Measurements from ENCODE around the gene HSPA4.
A peak's percentile ranks its signal among the peaks of the same experiment; 100 is the strongest.
"Not testable (repeated sequence)": the region's sequence is repeated elsewhere in the genome, so short reads cannot be mapped to it uniquely, and the experiment has no call there.

Gene HSPA4

DNA sequence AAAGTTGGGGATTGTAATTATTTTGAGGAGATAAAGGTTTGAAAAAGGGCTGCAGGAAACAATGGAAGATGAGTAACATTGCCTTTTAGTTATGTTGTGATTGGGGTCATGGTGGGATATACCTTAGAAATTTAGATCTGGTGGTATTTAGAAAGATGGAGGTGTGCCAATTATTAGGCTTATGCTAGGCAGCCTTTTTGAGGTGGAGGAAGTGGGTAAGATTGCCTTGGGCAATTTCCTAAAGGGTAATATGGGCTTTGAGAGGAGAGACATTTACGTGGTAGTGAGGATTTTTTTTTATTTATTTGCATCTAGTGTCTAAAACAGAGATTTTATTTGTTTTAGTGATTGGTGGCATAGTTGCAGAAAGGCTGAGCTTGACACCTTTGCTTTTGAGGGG, 10.5 kb downstream of the HSPA4 start:
- peaks cover 33% of the 10 kb centered on the region for H3K4me1 Mint-ChIP-seq
- no peaks in the 10 kb centered on the region for H3K9me3 Mint-ChIP-seq
- no peak overlapping the region for H3K4me3 Mint-ChIP-seq
- DNase-seq = no peak
- H3K27me3 Mint-ChIP-seq = no peaks in the 10 kb centered on the region
- H3K36me3 Mint-ChIP-seq = peaks cover 15% of the 10 kb centered on the region
- CTCF ChIA-PET = no interaction called here
- peak overlapping the region; percentile 40 for H3K27ac Mint-ChIP-seq

GRCh38 chr5:133063965-133064364, 12.2 kb downstream of the HSPA4 start:
- Mint-ChIP-seq H3K4me1 (peaks cover 26% of the 10 kb centered on the region), H3K27me3 (no peaks in the 10 kb centered on the region), H3K4me3 (no peak overlapping the region), H3K9me3 (no peaks in the 10 kb centered on the region), H3K36me3 (peaks cover 27% of the 10 kb centered on the region), H3K27ac (no peak overlapping the region)
- no peak for DNase-seq
- CTCF ChIA-PET = no interaction called here

- no peaks in the 10 kb centered on the region for H3K9me3 Mint-ChIP-seq
- CTCF ChIA-PET = no interaction called here
- no peak for DNase-seq
Measured at GRCh38 chr5:133065471-133065870, 13.7 kb downstream of the HSPA4 start.

GRCh38 chr5:133066045-133066444, 14.2 kb downstream of the HSPA4 start:
- H3K36me3 Mint-ChIP-seq = peaks cover 39% of the 10 kb centered on the region
- peaks cover 17% of the 10 kb centered on the region for H3K4me1 Mint-ChIP-seq
- H3K27me3 Mint-ChIP-seq = no peaks in the 10 kb centered on the region
- H3K4me3 Mint-ChIP-seq = no peak overlapping the region
- DNase-seq = no peak
- CTCF ChIA-PET = no interaction called here
- H3K27ac Mint-ChIP-seq = no peak overlapping the region
- H3K9me3 Mint-ChIP-seq = no peaks in the 10 kb centered on the region

More at GRCh38 chr5:133065471-133065870, 13.7 kb downstream of the HSPA4 start:
- H3K36me3 Mint-ChIP-seq = peaks cover 35% of the 10 kb centered on the region
- no peaks in the 10 kb centered on the region for H3K27me3 Mint-ChIP-seq
- H3K4me1 Mint-ChIP-seq = peaks cover 18% of the 10 kb centered on the region
- no peak overlapping the region for H3K27ac Mint-ChIP-seq
- no peak overlapping the region for H3K4me3 Mint-ChIP-seq

GRCh38 chr5:133072021-133072420, 20.2 kb downstream of the HSPA4 start:
- Mint-ChIP-seq H3K36me3 (peaks cover 68% of the 10 kb centered on the region), H3K4me1 (peaks cover 3% of the 10 kb centered on the region), H3K4me3 (no peak overlapping the region), H3K9me3 (no peaks in the 10 kb centered on the region), H3K27me3 (no peaks in the 10 kb centered on the region), H3K27ac (peak overlapping the region; percentile 64)
- CTCF ChIA-PET = interaction anchor here (1.1 to 2.1 kb wide), 2 partner anchors 8 to 13 kb away, joined by 3 to 4 read pairs; no protein-coding TSS in a partner anchor
- no peak for DNase-seq

DNA sequence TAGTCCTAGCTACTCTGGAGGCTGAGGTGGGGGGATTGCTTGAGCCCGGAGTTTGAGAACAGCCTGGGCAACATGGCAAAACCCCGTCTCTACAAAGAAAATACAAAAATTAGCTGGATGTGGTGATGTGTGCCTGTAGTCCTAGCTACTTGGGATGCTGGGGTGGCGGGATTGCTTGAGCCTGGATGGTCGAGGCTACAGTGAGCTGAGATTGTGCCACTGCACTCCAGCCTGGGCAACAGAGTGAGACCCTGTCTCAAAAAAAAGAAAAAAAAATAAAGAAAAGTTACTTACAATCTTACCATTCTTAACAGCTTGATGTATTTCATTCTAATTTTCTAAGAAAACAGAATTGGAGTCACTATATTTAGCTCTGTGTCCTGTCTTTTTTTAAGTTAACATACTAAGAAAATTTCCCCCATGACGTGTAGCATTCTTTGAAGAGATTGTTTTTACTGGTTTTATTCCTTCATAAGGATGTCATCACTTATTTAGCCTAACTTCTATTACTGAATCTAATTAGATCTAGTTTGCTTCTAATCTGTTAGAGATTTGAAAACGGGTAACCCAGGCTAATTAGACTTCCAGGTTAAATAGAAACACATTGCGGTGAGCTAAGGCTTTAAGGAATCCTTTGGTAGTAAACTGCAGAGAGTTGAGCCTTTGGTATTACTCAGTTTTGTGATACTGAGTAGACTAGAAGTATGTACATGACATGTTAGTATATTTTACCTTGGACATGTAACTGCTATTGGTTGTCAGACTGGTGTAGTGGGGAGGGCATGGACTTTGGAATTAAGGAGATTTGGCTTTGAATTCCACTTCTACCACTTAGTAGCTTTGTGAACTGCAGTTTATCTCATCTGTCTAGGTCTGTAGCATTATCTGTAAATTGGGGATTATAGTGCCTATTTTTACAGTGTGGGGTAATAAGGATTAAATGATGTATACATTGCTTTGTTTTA, 24.0 kb downstream of the HSPA4 start:
- Mint-ChIP-seq H3K27ac (peak overlapping the region; percentile 19), H3K36me3 (peaks cover 50% of the 10 kb centered on the region), H3K4me3 (no peak overlapping the region), H3K9me3 (no peaks in the 10 kb centered on the region), H3K4me1 (peaks cover 10% of the 10 kb centered on the region), H3K27me3 (no peaks in the 10 kb centered on the region)
- CTCF ChIA-PET = interaction anchor here (0.9 to 1.6 kb wide), 2 partner anchors 13 to 50 kb away, joined by 3 to 5 read pairs; no protein-coding TSS in a partner anchor
- no peak for DNase-seq

DNA sequence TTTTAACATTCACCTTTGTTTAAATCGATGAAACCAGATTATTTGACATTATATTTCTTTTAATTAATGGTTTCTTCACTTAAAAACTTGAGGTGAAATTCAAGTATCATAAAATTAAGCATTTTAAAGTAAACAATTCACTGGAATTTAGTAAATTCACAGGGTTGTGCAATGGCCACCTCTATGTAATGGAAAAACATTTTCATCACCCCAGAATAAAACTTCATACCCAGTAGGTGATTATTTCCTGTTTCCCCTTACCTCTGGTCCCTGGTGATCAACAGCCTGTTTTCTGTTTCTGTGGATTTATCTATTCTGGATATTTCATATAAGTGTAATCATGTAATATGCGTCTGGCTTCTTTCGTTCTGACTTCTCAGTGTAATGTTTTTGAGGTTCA, 27.2 kb downstream of the HSPA4 start:
- Mint-ChIP-seq H3K4me3 (no peak overlapping the region), H3K27me3 (no peaks in the 10 kb centered on the region)
- CTCF ChIA-PET = no interaction called here

DNA sequence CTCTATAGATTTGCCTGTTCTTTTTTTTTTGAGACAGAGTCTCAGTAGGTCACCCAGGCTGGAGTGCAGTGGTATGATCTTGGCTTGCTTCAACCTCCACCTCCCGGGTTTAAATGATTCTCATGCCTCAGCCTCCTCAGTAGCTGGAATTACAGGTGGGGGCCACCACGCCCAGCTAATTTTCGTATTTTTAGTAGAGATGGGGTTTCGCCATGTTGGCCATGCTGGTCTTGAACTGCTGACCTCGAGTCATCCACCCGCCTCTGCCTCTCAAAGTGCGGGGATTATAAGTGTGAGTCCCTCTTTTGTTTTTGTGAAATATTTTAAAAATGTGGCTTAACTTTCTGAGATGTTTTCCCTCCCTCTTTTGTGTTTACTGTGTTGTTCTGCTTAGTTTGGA, 29.2 kb downstream of the HSPA4 start:
- no peaks in the 10 kb centered on the region for H3K9me3 Mint-ChIP-seq
- H3K4me3 Mint-ChIP-seq = no peak overlapping the region
- no peak overlapping the region for H3K27ac Mint-ChIP-seq
- H3K36me3 Mint-ChIP-seq = peaks cover 42% of the 10 kb centered on the region
- CTCF ChIA-PET = no interaction called here
- DNase-seq = no peak
- peaks cover 13% of the 10 kb centered on the region for H3K4me1 Mint-ChIP-seq
- H3K27me3 Mint-ChIP-seq = no peaks in the 10 kb centered on the region

More for the DNA sequence above, 27.2 kb downstream of the HSPA4 start:
- Mint-ChIP-seq H3K9me3 (no peaks in the 10 kb centered on the region), H3K4me1 (peaks cover 13% of the 10 kb centered on the region), H3K36me3 (peaks cover 44% of the 10 kb centered on the region), H3K27ac (no peak overlapping the region)
- DNase-seq = no peak

GRCh38 chr5:133081703-133082102, 29.9 kb downstream of the HSPA4 start:
- Mint-ChIP-seq H3K4me1 (peaks cover 13% of the 10 kb centered on the region), H3K36me3 (peaks cover 41% of the 10 kb centered on the region), H3K9me3 (no peaks in the 10 kb centered on the region), H3K4me3 (no peak overlapping the region), H3K27ac (peak overlapping the region; percentile 8), H3K27me3 (no peaks in the 10 kb centered on the region)
- CTCF ChIA-PET = no interaction called here
- no peak for DNase-seq

GRCh38 chr5:133082128-133082527, 30.3 kb downstream of the HSPA4 start:
- H3K27me3 Mint-ChIP-seq = no peaks in the 10 kb centered on the region
- H3K27ac Mint-ChIP-seq = no peak overlapping the region
- no peak overlapping the region for H3K4me3 Mint-ChIP-seq
- H3K36me3 Mint-ChIP-seq = peaks cover 41% of the 10 kb centered on the region
- peaks cover 13% of the 10 kb centered on the region for H3K4me1 Mint-ChIP-seq
- CTCF ChIA-PET = no interaction called here
- DNase-seq = no peak
- no peaks in the 10 kb centered on the region for H3K9me3 Mint-ChIP-seq

- Mint-ChIP-seq H3K4me3 (no peak overlapping the region), H3K36me3 (peaks cover 47% of the 10 kb centered on the region), H3K27ac (peak overlapping the region; percentile 7), H3K27me3 (no peaks in the 10 kb centered on the region), H3K4me1 (peaks cover 10% of the 10 kb centered on the region), H3K9me3 (no peaks in the 10 kb centered on the region)
- DNase-seq = no peak
- CTCF ChIA-PET = no interaction called here
Measured at GRCh38 chr5:133083901-133084300, 32.1 kb downstream of the HSPA4 start.

DNA sequence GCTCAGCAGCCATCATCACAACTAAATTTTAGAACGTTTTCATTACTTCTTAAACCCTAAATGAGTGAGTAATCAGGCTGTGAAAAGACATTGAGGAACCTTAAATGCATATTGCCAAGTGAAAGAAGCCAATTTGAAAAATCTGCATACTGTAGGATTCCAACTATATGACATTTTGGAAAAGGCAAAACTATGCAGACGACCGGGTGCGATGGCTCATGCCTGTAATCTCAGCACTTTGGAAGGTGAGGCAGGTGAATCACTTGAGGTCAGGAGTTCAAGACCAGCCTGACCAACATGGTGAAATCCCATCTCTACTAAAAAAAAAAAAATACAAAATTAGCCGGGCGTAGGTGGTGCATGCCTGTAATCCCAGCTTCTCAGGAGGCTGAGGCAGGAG, 33.4 kb downstream of the HSPA4 start:
- H3K36me3 Mint-ChIP-seq = peaks cover 49% of the 10 kb centered on the region
- H3K4me1 Mint-ChIP-seq, H3K27me3 Mint-ChIP-seq, H3K9me3 Mint-ChIP-seq, H3K27ac Mint-ChIP-seq, DNase-seq, H3K4me3 Mint-ChIP-seq, CTCF ChIA-PET: not testable (repeated sequence)

DNA sequence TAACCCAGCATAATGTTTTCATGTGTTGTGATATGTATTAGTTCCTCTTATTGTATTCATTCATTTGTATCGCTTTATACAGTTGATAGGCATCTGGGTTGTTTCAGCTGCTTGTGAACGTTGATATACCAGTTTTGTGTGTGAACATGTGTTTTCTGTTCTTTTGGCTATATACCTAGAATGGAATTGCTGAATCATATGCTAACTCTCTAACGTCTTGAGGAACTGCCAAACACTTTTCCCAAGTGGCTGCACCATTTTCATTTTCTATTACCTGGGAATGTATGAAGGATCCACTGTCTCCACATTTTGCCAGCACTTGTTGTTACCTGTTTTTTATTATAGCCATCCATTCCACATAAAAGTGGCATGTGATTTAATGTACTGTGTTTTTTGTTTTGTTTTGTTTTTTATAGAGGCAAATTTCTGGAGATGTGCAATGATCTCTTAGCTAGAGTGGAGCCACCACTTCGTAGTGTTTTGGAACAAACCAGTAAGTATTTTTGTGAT, 34.6 kb downstream of the HSPA4 start:
- no peak for DNase-seq
- CTCF ChIA-PET = no interaction called here
- Mint-ChIP-seq H3K27me3 (no peaks in the 10 kb centered on the region), H3K36me3 (peaks cover 53% of the 10 kb centered on the region), H3K9me3 (no peaks in the 10 kb centered on the region), H3K4me3 (no peak overlapping the region), H3K27ac (no peak overlapping the region), H3K4me1 (peaks cover 3% of the 10 kb centered on the region)

GRCh38 chr5:133088064-133088463, 36.3 kb downstream of the HSPA4 start:
- no peak overlapping the region for H3K27ac Mint-ChIP-seq
- H3K9me3 Mint-ChIP-seq = no peaks in the 10 kb centered on the region
- peaks cover 59% of the 10 kb centered on the region for H3K36me3 Mint-ChIP-seq
- no peaks in the 10 kb centered on the region for H3K27me3 Mint-ChIP-seq
- H3K4me3 Mint-ChIP-seq = no peak overlapping the region
- CTCF ChIA-PET = interaction anchor here (1.8 kb wide), 1 partner anchor 12 kb away, joined by 5 read pairs; no protein-coding TSS in a partner anchor
- DNase-seq = no peak
- H3K4me1 Mint-ChIP-seq = no peaks in the 10 kb centered on the region

DNA sequence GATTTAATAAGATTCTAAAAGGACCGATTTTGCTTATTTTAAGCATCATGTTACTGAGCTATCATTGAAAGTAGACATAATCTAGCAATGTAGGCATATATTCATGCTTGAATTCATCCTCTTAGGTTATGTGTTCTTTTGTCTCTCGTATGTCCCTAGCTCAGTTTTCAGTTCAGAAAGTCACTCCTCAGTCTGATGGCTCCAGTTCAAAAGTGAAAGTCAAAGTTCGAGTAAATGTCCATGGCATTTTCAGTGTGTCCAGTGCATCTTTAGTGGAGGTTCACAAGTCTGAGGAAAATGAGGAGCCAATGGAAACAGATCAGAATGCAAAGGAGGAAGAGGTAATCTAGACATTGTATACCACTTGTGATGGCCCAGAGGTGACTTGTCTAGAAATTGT, 39.2 kb downstream of the HSPA4 start:
- Mint-ChIP-seq H3K4me3 (no peak overlapping the region), H3K9me3 (no peaks in the 10 kb centered on the region), H3K27ac (no peak overlapping the region), H3K27me3 (no peaks in the 10 kb centered on the region), H3K36me3 (peaks cover 59% of the 10 kb centered on the region), H3K4me1 (no peaks in the 10 kb centered on the region)
- CTCF ChIA-PET = no interaction called here
- DNase-seq = no peak
